ENCODE results near the gene ZNF99.
"Not testable (repeated sequence)": the region's sequence is repeated elsewhere in the genome, so short reads cannot be mapped to it uniquely, and the experiment has no call there.

The ZNF99 gene

GRCh38 chr19:22783651-22784410 is at the start of gene ZNF99:
TSS of gene ZNF99 (minus strand) at chr19:22784151. CDS start at chr19:22784016, 135 bp downstream.
- DNase-seq = peak; percentile 66

DNA sequence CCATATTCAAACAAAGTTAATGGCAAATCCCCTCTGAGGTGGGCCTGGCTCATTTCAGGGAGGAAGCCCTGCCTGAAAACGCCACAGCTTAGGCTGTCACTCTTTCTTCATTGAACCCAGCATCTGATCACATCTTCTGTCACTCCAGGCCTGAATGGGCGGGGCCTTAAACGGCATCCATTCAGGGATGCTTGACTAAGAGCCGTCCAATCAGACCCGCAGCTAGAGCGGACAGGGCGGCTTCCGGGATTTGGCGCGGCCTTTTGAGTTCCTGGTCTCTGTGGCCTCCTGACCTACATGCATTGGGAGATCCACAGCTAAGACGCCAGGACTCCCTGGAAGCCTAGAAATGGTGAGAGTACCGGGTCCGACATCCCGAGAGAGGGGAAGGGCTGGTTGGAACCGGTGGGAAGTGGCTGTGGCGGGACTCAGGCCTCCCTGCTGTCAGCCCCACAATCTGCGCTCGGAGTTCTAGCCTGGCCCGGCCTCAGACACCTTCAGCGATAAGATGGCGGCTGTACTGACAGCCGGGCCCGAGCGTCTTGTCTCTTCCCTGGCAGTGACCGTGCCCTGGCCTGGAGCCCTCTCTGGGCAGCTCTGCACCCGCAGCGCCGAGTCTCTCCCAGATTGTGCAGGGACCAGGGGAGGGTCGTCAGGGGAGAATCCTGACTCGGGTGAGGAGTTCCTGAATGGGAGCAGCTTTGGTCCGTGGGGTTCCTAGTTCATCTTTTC is 48.2 kb upstream of the ZNF99 start, which contains the start of gene ZNF723:
Gene ZNF723 (plus strand): TSS at position 261 of the 732 bp plus-strand sequence. CDS start 89 bp downstream, at position 350.
- DNase-seq = no peak

- DNase-seq = no peak
Observed at GRCh38 chr19:22831211-22831610, 47.3 kb upstream of the ZNF99 start.

GRCh38 chr19:22814124-22814523 is 30.2 kb upstream of the ZNF99 start:
- DNase-seq = no peak

- no peak for DNase-seq
Observed at GRCh38 chr19:22807061-22807835, 23.3 kb upstream of the ZNF99 start.

DNA sequence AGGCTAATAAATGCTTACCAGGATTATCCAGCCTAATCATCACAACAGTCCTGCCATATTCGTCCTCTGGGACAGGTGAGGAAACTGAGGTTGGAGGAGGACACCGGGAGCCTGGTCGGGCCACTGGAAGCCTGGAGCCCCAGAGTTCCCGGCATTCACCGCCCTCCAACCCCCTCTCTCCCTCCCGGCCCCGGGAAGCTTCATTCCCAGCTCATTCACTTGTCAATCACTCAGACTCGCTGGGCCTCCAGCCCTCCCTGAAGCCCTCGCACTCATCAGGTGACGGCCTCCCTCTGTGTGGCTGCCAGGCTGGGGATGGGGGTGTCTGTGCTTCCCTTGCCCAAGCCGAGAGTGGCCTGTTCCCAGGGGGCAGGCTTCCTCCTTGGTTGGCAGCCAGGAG is 22.5 kb upstream of the ZNF99 start:
- no peak for DNase-seq

GRCh38 chr19:22797040-22797439 is 13.1 kb upstream of the ZNF99 start:
- DNase-seq = no peak

DNA sequence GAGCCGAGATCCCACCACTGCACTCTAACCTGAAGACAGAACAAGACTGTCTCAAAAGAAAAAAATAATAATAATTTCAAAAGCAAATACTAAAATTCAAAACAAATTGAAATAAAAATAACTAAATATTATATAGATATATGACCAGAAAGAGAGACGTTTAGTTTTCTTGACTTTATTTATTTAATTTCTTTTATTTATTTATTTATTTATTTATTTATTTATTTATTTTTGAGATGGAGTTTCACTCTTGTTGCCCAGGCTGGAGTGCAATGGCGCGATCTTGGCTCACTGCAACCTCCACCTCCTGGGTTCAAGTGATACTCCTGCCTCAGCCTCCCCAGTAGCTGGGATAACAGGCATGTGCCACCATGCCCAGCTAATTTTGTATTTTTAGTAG is 8.9 kb upstream of the ZNF99 start:
- DNase-seq = not testable (repeated sequence)

DNA sequence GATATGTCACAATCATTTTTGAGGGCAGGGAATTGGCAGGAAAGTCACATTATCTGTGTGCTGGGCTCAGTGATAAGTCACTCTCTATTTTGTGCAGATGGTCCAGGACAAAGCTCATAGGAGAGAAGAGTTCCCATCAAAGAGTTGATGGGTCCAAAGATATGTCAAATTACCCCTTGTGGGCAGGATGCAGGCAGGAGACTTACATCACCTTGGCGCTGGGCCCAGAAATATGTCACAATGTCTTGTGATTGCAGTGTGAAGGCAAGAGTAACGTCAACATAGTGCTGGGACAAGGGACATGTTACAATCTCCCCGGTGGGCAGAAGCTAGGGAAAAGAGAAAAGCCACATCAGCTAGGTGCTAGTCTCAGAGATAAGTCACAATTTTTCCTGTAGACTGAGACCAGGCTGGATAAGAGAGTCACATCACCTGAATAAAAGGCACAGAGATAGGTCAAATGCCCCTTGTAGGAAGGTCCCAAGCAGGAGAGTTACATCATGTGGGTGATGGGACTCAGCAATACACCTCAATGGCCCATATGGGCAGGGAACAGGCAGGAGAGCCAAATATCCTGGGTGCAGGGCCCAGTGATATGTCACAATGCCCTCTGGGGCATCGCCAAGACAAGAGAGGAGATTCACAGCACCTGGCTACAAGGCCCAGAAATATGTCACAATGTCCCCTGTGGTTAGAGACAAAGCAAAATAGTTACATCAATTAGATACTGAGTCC is 47.9 kb downstream of the ZNF99 start:
- no peak for DNase-seq

- no peak for DNase-seq
Observed at GRCh38 chr19:22733691-22734090, 50.3 kb downstream of the ZNF99 start.

DNA sequence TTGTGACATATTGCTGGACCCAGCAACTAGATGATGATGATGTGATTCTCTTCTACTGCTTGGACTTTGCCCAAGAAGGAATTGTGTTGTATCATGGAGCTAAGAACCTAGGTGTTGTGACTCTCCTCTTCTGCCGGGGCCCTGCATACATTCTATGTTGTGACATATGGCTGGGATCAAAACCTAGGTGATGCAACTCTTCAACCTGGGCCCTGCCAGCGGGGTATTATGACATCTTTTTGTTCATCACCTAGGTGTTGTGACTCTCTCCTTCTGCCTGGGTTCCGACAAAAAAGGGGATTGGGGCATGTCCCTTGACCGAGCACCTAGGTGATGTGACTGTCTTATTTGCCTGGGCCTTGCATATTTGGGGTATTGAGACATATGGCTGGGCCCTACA is 55.7 kb downstream of the ZNF99 start:
- not testable (repeated sequence) for DNase-seq

DNA sequence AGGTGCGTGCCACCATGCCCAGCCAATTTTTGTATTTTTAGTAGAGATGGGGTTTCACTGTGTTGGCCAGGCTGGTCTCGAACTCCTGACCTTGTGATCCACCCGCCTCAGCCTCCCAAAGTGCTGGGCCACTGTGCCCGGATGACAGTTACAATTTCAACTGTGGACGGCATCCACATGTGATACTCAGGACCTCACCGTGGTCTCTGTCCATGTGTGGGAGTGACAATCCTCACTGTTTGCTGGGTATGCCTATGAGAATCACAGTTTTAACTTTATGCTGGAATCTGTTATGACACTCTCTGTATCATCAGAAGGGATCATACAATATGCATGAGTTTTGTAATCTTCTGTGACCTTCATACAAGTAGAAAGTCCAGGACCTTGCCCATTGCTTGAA is 62.4 kb downstream of the ZNF99 start:
- DNase-seq = not testable (repeated sequence)

DNA sequence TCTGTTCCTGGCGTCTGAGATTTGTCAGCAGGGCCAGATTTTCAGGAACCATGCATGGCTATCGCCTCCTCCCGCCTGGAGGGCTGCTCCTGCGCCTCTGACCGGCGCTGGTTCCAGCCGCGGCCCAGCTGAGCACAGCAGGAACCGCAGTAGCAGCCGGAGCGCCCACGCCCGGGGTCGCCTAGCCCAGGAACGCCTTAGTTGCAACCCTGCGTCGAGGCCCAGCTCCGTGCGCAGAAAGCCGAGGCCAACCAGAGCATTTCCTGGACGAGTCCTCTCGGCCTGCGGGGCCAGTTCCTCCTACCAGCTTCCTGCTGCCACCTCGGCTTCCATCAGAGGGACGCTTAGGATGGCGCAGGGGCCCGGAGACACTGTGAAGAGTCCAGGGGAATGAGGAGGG is 75.0 kb downstream of the ZNF99 start:
- DNase-seq = no peak

DNA sequence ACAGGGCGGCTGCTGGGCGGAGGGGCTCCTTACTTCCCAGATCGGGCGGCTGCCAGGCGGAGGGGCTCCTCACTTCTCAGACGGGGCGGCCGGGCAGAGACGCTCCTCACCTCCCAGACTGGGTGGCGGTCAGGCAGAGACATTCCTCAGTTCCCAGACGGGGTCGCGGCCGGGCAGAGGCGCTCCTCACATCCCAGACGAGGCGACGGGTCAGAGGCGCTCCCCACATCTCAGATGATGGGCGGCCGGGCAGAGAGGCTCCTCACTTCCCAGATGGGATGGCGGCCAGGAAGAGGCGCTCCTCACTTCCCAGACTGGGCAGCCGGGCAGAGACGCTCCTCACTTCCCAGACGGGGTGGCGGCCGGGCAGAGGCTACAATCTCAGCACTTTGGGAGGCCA is 80.9 kb downstream of the ZNF99 start:
- DNase-seq = not testable (repeated sequence)

GRCh38 chr19:22702661-22703060 is 81.3 kb downstream of the ZNF99 start:
- not testable (repeated sequence) for DNase-seq

Measured in left hindlimb (tissue), 1 donor.